ENCODE results near the gene ATP4A.

Gene ATP4A

DNA sequence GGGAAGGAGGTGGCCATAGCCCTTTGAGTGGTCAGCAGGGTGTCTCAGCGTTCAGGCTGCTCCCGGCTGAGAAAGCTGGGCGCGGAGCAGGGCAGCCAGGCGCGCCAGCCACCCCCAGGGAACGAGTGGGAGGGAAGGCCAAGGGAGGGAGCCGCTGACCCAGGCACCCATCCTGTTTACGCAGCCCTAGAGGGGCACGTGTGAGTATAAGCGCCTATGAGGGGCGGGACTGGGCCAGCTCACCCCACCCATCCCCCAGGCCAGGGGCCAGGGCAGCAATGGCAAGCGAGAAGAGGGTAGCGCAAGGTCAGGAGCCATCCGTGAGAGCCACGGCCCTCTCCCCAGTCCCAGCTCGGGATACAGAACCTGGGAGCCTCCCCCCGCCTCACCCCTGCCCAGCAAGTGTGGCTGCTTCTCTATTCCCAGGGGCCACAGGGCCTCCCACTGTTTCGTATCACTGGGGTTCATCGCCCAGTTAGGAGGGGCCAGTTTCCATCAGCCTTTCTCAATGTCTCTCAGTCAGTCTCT lies 49.1 kb downstream of the ATP4A start:
- Histone ChIP-seq H3K36me3 (ENCODE audit: control insufficient read depth in 1 of 2, insufficient read depth in 2 of 2, low read length in 2 of 2) (no peaks in the 10 kb centered on the region), H3K9ac (ENCODE audit: low read depth in 1 of 2, low read length in 2 of 2) (no peak overlapping the region), H3K4me1 (ENCODE audit: control insufficient read depth in 1 of 2, insufficient read depth in 2 of 2, low read length in 2 of 2) (peaks cover 14% of the 10 kb centered on the region in 2 donors), H3K9me3 (ENCODE audit: control insufficient read depth in 1 of 2, low read length in 2 of 2) (no peaks in the 10 kb centered on the region), H3K27ac (ENCODE audit: low read depth, low read length) (no peak overlapping the region), H3K4me3 (ENCODE audit: low read depth in 1 of 2, low read length in 2 of 2) (no peak overlapping the region), H3K27me3 (ENCODE audit: control insufficient read depth in 1 of 2, insufficient read depth in 2 of 2, low read length in 2 of 2) (peaks cover 16 to 17% of the 10 kb centered on the region in 2 donors)

DNA sequence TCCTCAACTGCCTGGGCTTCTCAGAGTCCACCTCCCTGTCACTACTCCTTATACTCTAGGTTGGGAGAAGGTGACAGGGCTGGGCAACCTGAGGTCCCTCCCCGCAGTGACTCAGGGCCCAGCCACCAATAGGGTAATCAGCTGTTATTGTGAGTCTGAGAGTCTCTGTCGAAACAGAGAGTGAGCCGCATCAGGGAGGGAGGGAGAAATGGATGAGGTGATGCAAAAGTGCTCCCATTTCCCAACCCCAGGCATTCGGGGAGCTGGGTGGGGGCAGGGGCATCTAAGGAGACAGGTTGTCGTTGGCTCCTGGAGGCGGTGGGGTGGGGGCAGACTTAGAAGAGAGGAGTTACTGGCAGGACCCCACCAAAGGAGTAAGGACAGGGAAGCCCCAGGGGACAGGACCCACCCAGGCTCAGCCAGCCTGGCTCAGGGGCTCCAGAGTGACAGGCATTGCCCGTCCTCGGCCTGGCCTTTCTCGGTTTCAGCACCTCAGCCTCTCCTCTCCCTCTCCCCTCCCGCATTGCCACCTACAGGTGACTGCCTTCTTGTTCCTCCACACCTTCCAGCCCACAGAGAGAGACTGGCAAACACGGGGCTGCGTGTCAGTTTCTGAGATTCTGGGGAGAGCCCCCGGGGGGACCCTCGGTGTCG lies 49.7 kb downstream of the ATP4A start, which contains the start of gene DMKN:
TSS of gene DMKN (minus strand) at position 22 of the 654 bp plus-strand sequence. CDS start 174 bp downstream, outside the sequence.
- peaks cover 16% of the 10 kb centered on the region in 2 donors for H3K4me1 ChIP-seq (ENCODE audit: control insufficient read depth in 1 of 2, insufficient read depth in 2 of 2, low read length in 2 of 2)
- peaks cover 14 to 19% of the 10 kb centered on the region in 2 donors for H3K27me3 ChIP-seq (ENCODE audit: control insufficient read depth in 1 of 2, insufficient read depth in 2 of 2, low read length in 2 of 2)
- no peaks in the 10 kb centered on the region for H3K36me3 ChIP-seq (ENCODE audit: control insufficient read depth in 1 of 2, insufficient read depth in 2 of 2, low read length in 2 of 2)
- H3K9ac ChIP-seq (ENCODE audit: low read depth in 1 of 2, low read length in 2 of 2) = no peak within 1 kb of the TSS
- H3K27ac ChIP-seq (ENCODE audit: low read depth, low read length) = no peak within 1 kb of the TSS
- H3K4me3 ChIP-seq (ENCODE audit: low read depth in 1 of 2, low read length in 2 of 2) = no peak within 1 kb of the TSS
- H3K9me3 ChIP-seq (ENCODE audit: control insufficient read depth in 1 of 2, low read length in 2 of 2) = no peaks in the 10 kb centered on the region

DNA sequence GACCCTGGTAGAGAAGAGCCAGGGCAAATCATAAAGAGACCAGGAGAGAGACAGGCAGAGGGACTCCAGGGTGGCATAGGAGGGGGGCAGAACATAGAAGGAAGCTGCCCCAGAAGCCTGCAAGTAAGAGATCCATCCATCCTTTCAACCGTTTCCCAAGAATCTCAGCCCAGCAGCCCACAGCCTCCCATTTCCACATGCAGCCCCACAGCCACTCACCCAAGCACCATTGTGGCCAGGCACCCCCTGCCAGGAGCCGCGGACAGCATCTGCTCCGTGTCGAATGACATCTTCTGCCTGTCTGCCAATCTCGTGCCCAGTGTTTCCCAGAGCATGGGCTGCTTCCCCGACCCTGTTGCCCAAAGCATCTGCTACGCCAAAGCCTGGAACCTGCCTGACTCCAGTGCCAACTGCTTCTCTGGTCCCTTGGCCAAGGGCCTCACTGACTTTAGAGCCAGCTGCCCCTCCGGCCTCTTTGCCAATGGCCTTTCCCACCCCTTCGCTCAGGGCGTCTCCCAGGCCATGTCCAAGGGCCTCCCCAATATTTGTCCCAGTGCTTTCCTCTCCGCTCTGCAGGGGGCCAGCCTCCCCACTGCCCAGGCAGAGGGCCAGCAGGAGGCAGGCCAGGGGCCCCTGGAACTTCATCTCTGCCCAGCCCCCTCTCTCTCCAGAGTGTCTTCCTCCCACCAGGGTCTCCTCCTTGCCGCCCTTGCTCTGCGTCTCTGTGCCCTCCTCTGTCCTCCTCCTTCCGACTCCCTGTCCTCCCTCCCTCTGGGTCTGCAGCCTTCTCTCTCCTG lies 50.4 kb downstream of the ATP4A start:
- Histone ChIP-seq H3K4me1 (ENCODE audit: control insufficient read depth in 1 of 2, insufficient read depth in 2 of 2, low read length in 2 of 2) (peaks cover 16% of the 10 kb centered on the region in 2 donors), H3K9ac (ENCODE audit: low read depth in 1 of 2, low read length in 2 of 2) (no peak overlapping the region), H3K27ac (ENCODE audit: low read depth, low read length) (no peak overlapping the region), H3K36me3 (ENCODE audit: control insufficient read depth in 1 of 2, insufficient read depth in 2 of 2, low read length in 2 of 2) (no peaks in the 10 kb centered on the region), H3K27me3 (ENCODE audit: control insufficient read depth in 1 of 2, insufficient read depth in 2 of 2, low read length in 2 of 2) (peaks cover 14 to 21% of the 10 kb centered on the region in 2 donors), H3K9me3 (ENCODE audit: control insufficient read depth in 1 of 2, low read length in 2 of 2) (no peaks in the 10 kb centered on the region), H3K4me3 (ENCODE audit: low read depth in 1 of 2, low read length in 2 of 2) (no peak overlapping the region)

DNA sequence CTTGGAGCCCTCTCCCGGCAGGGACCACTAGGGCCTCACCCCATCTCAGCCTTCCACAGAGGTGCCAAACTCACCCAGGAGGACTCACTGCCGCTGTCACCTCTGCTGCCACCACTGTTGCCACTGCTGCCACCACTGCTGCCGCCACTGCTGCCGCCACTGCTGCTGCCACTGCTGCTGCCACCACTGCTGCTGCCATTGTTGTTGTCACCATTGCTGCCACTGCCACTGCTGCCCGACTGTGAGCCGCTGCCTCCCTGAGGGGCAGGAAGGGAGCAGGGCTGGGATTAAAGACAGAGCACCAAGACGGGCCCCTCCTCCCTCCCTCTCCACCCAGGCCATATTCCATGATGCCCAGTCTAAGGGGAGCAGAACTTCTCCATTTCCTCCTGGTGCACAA lies 52.1 kb downstream of the ATP4A start:
- no peaks in the 10 kb centered on the region for H3K36me3 ChIP-seq (ENCODE audit: control insufficient read depth in 1 of 2, insufficient read depth in 2 of 2, low read length in 2 of 2)
- H3K27ac ChIP-seq (ENCODE audit: low read depth, low read length) = no peak overlapping the region
- no peaks in the 10 kb centered on the region for H3K9me3 ChIP-seq (ENCODE audit: control insufficient read depth in 1 of 2, low read length in 2 of 2)
- peaks cover 16% of the 10 kb centered on the region in 2 donors for H3K4me1 ChIP-seq (ENCODE audit: control insufficient read depth in 1 of 2, insufficient read depth in 2 of 2, low read length in 2 of 2)
- peaks cover 19 to 29% of the 10 kb centered on the region in 2 donors for H3K27me3 ChIP-seq (ENCODE audit: control insufficient read depth in 1 of 2, insufficient read depth in 2 of 2, low read length in 2 of 2)
- H3K9ac ChIP-seq (ENCODE audit: low read depth in 1 of 2, low read length in 2 of 2) = no peak overlapping the region
- no peak overlapping the region for H3K4me3 ChIP-seq (ENCODE audit: low read depth in 1 of 2, low read length in 2 of 2)

DNA sequence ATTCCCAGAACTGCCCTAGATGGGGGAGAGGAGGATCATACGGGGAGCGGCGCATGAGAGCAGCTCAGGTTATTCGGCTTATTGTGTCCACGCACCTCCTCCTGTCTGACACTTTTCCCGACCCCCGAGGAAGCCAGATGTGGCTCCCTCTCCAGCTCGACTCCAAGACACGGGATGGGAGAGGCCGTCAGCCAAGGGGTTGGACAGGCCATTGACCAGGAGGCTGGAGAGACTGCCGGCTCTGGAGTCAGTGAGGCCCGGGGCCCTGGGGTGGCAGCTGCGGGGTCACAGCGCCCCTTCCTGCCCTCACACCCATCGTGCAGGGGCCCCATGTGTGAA lies 52.9 kb downstream of the ATP4A start:
- Histone ChIP-seq H3K9me3 (ENCODE audit: control insufficient read depth in 1 of 2, low read length in 2 of 2) (no peaks in the 10 kb centered on the region), H3K4me1 (ENCODE audit: control insufficient read depth in 1 of 2, insufficient read depth in 2 of 2, low read length in 2 of 2) (peaks cover 16% of the 10 kb centered on the region in 2 donors), H3K4me3 (ENCODE audit: low read depth in 1 of 2, low read length in 2 of 2) (peak overlapping the region in 1 of 2 donors; percentile 55), H3K27me3 (ENCODE audit: control insufficient read depth in 1 of 2, insufficient read depth in 2 of 2, low read length in 2 of 2) (peaks cover 19 to 29% of the 10 kb centered on the region in 2 donors), H3K27ac (ENCODE audit: low read depth, low read length) (no peak overlapping the region), H3K36me3 (ENCODE audit: control insufficient read depth in 1 of 2, insufficient read depth in 2 of 2, low read length in 2 of 2) (no peaks in the 10 kb centered on the region), H3K9ac (ENCODE audit: low read depth in 1 of 2, low read length in 2 of 2) (no peak overlapping the region)

DNA sequence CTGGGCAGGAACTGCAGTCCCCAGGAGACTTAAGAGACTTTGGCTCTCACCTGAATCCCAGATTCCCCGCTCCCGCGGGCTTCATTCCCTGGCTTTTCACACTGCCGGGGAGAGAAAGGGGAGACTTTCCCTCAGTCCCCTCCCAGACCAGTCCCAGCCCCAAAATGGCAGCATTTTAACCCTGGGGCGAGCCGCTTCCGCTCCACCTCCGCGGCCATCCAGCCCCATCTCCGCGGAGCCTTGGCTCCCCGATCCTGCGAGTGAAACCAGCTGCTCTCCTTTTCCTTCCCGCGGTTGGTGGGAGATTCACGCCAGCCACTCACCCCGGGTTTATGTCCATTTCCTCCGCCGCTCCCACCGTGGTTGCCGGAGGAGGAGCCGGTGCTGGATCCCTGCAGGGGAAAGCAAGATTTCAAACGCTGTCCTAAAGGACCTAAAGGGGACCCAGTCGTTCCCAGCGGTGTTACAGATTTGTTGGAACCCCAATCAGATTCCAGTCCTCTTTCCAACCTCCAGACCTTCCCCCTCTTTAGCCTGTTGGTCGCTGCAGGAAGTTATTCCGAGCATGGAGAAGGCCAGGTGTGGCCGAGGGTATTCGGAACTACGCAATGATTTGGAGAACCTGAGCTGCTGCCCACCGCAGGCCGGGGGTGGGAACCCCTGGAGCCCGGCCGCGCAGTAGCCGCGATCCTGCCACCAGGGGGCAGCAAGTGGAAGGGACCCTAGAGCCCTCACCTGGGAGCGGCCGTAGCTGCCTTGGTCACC lies 53.4 kb downstream of the ATP4A start:
- H3K9me3 ChIP-seq (ENCODE audit: control insufficient read depth in 1 of 2, low read length in 2 of 2) = no peaks in the 10 kb centered on the region
- peak overlapping the region; percentile 35 to 55 for H3K9ac ChIP-seq (ENCODE audit: low read depth in 1 of 2, low read length in 2 of 2)
- peaks cover 19 to 29% of the 10 kb centered on the region in 2 donors for H3K27me3 ChIP-seq (ENCODE audit: control insufficient read depth in 1 of 2, insufficient read depth in 2 of 2, low read length in 2 of 2)
- H3K36me3 ChIP-seq (ENCODE audit: control insufficient read depth in 1 of 2, insufficient read depth in 2 of 2, low read length in 2 of 2) = no peaks in the 10 kb centered on the region
- H3K4me3 ChIP-seq (ENCODE audit: low read depth in 1 of 2, low read length in 2 of 2) = peak overlapping the region; percentile 53 to 55
- peaks cover 16% of the 10 kb centered on the region in 2 donors for H3K4me1 ChIP-seq (ENCODE audit: control insufficient read depth in 1 of 2, insufficient read depth in 2 of 2, low read length in 2 of 2)
- no peak overlapping the region for H3K27ac ChIP-seq (ENCODE audit: low read depth, low read length)

DNA sequence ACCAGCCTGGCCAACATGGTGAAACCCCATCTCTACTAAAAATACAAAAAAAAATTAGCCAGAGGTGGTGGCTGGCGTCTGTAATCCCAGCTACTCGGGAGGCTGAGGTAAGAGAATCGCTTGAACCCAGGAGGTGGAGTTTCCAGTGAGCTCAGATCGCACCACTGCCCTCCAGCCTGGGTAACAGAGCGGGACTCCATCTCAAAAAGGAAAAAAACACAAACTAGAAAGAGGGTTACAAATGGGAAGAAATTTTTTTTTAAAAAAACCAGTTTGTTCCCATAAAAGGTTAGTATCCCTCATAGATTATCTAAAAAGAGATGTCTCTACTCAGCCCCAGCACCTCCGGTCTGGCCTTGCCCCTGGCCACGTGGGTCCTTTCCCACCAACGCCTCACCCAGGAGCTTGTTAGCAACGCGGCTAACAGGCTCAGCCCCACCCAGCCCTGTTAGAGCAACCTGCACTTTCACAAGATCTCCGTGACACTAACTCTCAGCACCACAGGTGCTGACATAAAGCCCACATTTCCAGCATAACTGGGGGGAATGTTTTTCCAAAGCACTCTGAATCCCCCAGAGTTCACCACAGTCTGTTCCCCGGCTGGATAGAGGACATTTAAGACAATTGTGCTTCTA lies 54.3 kb downstream of the ATP4A start:
- peaks cover 14 to 29% of the 10 kb centered on the region in 2 donors for H3K27me3 ChIP-seq (ENCODE audit: control insufficient read depth in 1 of 2, insufficient read depth in 2 of 2, low read length in 2 of 2)

DNA sequence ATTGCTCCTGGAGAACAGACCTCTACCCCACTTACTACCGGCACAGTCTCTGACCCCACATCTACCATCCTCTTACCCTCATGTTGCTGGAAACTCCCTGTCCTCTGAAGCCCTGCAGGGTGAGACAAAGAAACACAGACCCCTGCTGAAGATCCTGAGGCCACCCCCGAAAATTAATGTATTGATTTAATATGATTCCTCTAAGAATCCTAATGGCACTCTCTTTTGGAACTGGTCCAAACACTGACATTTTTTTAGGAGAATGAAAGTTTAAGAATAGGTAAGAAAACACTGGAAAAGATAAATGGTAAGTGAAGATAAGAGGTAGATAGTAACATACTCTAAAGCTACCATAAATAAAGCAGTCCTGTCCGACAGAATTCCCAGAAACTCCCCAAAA lies 55.3 kb downstream of the ATP4A start:
- peaks cover 14 to 29% of the 10 kb centered on the region in 2 donors for H3K27me3 ChIP-seq (ENCODE audit: control insufficient read depth in 1 of 2, insufficient read depth in 2 of 2, low read length in 2 of 2)
- H3K4me1 ChIP-seq (ENCODE audit: control insufficient read depth in 1 of 2, insufficient read depth in 2 of 2, low read length in 2 of 2) = peaks cover 16% of the 10 kb centered on the region in 2 donors
- no peak overlapping the region for H3K4me3 ChIP-seq (ENCODE audit: low read depth in 1 of 2, low read length in 2 of 2)
- H3K36me3 ChIP-seq (ENCODE audit: control insufficient read depth in 1 of 2, insufficient read depth in 2 of 2, low read length in 2 of 2) = no peaks in the 10 kb centered on the region
- H3K9ac ChIP-seq (ENCODE audit: low read depth in 1 of 2, low read length in 2 of 2) = no peak overlapping the region
- no peak overlapping the region for H3K27ac ChIP-seq (ENCODE audit: low read depth, low read length)
- no peaks in the 10 kb centered on the region for H3K9me3 ChIP-seq (ENCODE audit: control insufficient read depth in 1 of 2, low read length in 2 of 2)

More for the DNA sequence above, 54.3 kb downstream of the ATP4A start:
- H3K4me1 ChIP-seq (ENCODE audit: control insufficient read depth in 1 of 2, insufficient read depth in 2 of 2, low read length in 2 of 2) = peaks cover 16% of the 10 kb centered on the region in 2 donors
- H3K27ac ChIP-seq (ENCODE audit: low read depth, low read length) = no peak overlapping the region
- H3K9me3 ChIP-seq (ENCODE audit: control insufficient read depth in 1 of 2, low read length in 2 of 2) = no peaks in the 10 kb centered on the region
- no peaks in the 10 kb centered on the region for H3K36me3 ChIP-seq (ENCODE audit: control insufficient read depth in 1 of 2, insufficient read depth in 2 of 2, low read length in 2 of 2)
- no peak overlapping the region for H3K9ac ChIP-seq (ENCODE audit: low read depth in 1 of 2, low read length in 2 of 2)
- peak overlapping the region; percentile 53 to 55 for H3K4me3 ChIP-seq (ENCODE audit: low read depth in 1 of 2, low read length in 2 of 2)

DNA sequence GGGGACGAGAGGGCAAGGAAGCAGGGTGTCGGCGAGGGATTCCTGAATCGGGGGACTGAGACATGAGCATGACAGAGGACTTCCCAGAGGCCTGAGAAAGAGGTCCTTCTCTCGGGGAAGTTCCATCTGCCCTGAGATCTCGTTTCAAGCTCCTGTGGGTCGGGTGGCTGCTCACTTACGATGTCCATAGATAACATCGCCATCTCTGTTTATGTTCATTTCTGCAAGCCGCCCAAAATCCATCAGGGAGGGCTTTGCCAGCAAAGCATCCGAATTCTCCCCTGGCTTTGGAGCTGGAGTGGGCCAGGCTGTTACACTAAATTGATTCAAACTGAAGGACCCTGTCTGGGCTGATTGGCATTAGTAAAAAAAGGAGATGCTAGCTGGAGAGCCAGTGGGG lies 55.9 kb downstream of the ATP4A start:
- peaks cover 14 to 29% of the 10 kb centered on the region in 2 donors for H3K27me3 ChIP-seq (ENCODE audit: control insufficient read depth in 1 of 2, insufficient read depth in 2 of 2, low read length in 2 of 2)
- no peaks in the 10 kb centered on the region for H3K36me3 ChIP-seq (ENCODE audit: control insufficient read depth in 1 of 2, insufficient read depth in 2 of 2, low read length in 2 of 2)
- H3K9ac ChIP-seq (ENCODE audit: low read depth in 1 of 2, low read length in 2 of 2) = no peak overlapping the region
- no peak overlapping the region for H3K27ac ChIP-seq (ENCODE audit: low read depth, low read length)
- H3K4me3 ChIP-seq (ENCODE audit: low read depth in 1 of 2, low read length in 2 of 2) = no peak overlapping the region
- H3K9me3 ChIP-seq (ENCODE audit: control insufficient read depth in 1 of 2, low read length in 2 of 2) = no peaks in the 10 kb centered on the region
- H3K4me1 ChIP-seq (ENCODE audit: control insufficient read depth in 1 of 2, insufficient read depth in 2 of 2, low read length in 2 of 2) = peaks cover 16% of the 10 kb centered on the region in 2 donors

Measured in duodenal mucosa (tissue), 2 donors.